Measurements from ENCODE around the gene ZMYM1.
A peak's percentile ranks its signal among the peaks of the same experiment; 100 is the strongest.
"Not testable (repeated sequence)": the region's sequence is repeated elsewhere in the genome, so short reads cannot be mapped to it uniquely, and the experiment has no call there.

Gene ZMYM1

GRCh38 chr1:35079003-35079930, at the start of gene ZMYM1:
TSS of gene ZMYM1 (plus strand) at chr1:35079385. CDS start at chr1:35093988, 14,603 bp downstream.
- peak; percentile 73 to 92 for DNase-seq

DNA sequence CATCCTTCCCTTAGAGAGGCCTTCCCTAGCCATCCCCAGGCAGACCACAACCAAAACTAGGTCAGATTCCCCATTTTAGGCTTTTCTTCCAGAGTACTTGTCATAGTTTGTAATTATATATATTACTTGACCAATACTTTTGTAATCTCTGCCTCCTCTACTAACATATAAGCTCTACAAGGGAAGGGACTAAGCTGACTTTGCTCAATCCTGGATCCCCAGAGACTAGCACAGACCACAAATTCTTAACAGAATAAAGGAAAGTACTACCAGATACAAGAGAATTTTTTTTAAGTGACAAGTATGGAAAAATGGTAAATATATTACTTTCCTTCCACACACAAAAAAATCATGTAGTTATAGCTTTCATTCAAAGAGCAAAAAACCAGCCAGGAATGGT, 49.4 kb upstream of the ZMYM1 start:
- DNase-seq, result no peak

DNA sequence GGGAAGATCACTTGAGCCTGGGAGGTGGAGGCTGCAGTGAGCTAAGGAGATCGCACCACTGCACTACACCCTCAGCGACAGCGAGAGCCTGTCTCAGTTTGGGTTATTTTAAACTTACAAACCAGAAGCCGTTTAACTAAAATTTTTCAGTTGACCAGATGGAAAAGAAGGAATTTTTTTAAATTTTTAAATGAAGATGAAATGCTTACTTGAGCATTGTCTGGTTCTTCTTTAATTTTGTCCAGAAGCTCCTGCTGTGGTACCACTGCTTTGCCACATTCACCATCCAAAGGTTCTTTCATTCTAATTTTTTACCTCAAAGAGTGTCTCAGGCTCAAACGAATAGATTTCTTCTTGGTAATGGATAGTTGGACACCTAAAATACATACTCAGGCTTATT, 48.8 kb upstream of the ZMYM1 start:
- no peak for DNase-seq

GRCh38 chr1:35030756-35031446, 48.3 kb upstream of the ZMYM1 start:
- DNase-seq, result peak in 1 of 2 experiments; percentile 9

DNA sequence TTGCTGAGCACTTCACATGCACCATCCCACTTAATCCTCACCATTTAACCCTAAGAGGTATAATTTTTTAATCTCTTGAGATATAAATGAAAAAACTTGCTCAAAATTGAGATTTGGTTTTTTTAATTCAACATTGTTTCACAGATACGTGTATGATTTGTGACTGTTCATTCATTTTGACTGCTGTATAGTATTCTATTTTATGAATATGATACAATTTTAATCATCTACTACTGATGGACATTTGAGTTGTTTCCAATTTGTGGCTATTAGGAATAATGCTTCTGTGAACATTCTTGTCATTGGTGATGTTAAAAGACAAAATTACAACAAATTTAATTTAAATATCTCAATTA, 46.8 kb upstream of the ZMYM1 start:
- no peak for DNase-seq

DNA sequence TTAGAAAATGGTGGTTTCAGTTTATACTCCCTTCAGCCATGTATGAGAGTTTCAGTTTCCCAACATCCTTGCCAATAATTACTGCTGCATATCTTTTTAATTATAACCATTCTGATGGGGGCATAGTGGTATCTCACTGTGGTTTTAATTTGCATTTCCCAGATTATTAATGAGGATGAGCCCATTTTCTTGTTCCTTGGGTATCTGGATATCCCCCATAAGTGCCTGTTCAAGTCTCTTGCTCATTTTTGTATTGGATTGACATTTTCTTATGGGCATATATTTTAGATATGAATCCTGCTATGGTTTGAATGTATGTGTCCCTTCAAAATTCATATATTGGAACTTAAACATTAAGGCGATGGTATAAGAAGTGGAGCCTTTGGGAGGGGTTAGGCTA, 45.8 kb upstream of the ZMYM1 start:
- DNase-seq, result no peak

DNA sequence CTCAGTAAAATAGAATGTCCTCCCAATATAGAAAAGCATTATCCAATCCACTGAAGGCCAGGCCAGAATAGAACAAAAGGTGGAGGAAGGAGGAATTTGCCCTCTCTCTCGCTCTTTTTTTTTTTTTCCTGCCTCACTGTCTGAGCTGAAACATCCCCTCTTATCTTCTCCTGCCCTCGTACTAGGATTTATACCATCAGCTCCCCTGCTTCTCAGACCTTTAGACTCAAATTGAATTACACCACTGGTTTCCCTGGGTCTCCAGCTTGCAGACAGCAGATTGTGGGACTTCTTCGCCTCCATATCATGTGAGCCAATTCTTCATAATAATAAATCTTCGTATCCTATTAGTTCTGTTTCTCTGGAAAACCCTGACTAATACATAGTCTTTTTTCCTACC, 42.6 kb upstream of the ZMYM1 start:
- DNase-seq, result no peak

- no peak for DNase-seq
These were observed 42.0 kb upstream of the ZMYM1 start for GRCh38 chr1:35037206-35037605.

DNA sequence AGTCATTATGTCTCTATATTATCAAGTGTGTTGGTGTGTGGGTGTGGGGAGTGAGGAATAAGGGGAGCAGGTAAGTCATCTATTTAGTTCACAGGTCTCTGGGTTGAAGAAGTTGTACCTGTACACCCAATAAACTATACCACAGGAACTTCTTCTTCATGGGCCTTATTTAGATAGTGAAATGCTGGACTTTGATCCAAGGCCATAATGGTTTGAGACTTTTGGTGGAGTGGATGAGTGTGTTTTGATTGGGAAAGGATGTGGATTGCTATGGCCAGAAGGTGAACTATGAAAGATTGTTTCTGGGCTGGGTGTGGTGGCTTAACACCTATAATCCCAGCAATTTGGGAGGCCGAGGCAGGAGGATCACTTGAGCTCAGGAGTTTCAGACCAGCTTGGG, 40.5 kb upstream of the ZMYM1 start:
- DNase-seq, result no peak

- no peak for DNase-seq
These were observed 35.7 kb upstream of the ZMYM1 start for GRCh38 chr1:35043498-35043897.

DNA sequence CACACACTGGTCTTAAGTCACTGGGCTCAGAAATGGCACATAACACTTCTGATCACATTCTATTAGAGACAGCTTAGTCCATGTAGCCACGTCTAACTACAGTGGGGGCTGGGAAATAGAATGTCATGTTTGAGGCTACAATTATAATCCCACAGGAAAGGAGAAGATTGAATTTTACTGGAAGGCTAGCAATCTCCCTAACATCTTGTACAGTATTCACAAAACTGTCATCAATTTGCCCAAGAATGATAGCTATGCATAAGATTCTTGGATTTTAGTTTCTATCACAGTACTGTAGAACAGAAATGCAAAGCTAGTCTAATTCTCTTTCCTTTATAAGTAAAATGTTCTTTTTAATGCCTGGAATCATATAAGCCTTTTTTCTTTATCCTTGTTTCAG, 34.8 kb upstream of the ZMYM1 start:
- no peak for DNase-seq

GRCh38 chr1:35046730-35047129, 32.5 kb upstream of the ZMYM1 start:
- DNase-seq, result no peak

DNA sequence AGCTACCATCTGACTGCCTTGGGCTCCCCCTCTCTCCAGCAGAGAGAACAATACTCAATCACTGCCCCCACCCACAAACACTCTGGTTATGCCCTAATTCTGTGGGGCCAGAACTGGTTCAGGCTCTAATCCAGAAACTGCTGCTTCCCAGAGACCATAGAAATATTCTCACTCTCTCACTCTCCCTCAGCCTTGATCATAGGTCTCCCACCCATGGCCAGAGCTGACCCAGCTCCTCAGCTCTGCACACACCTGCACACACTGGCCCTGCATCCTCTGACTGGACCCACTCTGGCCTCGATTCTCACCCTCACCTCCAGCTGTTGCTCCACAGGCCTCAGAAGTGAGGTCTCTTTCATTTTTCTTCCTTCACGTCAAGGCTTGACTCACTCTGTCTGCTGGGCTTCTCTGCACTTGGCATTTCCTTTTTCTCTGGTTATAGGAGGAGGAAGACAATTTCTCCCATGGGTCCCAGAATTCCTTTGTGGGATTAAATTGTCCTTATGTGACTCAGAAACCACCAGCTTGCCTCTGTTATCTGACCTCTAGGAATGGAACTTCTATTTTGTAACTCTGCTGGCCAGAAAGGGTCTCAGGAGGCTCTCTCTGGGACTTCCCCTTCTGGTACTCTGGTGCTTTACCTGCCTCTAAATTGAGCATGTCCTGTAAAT, 31.9 kb upstream of the ZMYM1 start:
- no peak for DNase-seq

GRCh38 chr1:35049116-35049515, 30.1 kb upstream of the ZMYM1 start:
- DNase-seq, result no peak

DNA sequence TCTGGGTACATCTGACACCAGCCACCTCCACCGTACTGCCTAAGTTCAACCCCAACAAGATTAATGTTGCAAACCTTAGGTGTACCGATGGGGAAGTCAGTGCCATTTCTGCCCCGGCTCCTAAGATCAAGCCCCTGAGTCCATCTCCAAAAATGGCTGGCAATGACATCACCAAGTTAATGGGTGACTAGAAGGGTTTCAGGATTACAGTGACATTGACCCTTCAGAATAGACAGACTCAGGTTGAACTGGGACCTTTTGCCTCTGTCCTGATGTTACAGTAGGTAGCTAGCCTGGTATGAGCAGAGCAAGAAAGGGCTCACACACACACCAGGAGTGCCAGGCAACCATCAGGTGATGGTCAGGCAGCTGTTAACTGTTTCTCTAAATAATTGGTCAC, 25.8 kb upstream of the ZMYM1 start:
- DNase-seq, result no peak

GRCh38 chr1:35054282-35054681, 24.9 kb upstream of the ZMYM1 start:
- not testable (repeated sequence) for DNase-seq

GRCh38 chr1:35058321-35058720, 20.9 kb upstream of the ZMYM1 start:
- DNase-seq, result not testable (repeated sequence)

DNA sequence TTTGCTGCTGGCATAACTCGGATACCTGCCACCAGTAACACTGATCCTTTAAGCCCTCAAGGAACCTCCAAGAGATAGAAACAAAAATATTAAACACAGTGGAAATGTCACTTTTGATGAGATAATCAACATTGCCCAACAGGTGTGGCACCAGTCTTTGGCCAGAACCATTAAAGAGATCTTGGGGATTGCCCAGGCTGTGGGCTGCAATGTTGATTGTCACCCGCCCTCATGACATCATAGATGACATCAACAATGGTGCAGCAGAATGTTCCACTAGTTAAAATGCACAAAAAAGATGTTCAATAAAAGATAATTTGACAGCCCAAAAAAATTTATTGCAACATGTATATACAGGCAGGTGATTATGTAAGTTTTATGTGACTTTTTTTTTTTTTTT, 20.2 kb upstream of the ZMYM1 start:
- no peak for DNase-seq

GRCh38 chr1:35062518-35063196, 16.5 kb upstream of the ZMYM1 start:
- no peak for DNase-seq

GRCh38 chr1:35064265-35064664, 14.9 kb upstream of the ZMYM1 start:
- no peak for DNase-seq

DNA sequence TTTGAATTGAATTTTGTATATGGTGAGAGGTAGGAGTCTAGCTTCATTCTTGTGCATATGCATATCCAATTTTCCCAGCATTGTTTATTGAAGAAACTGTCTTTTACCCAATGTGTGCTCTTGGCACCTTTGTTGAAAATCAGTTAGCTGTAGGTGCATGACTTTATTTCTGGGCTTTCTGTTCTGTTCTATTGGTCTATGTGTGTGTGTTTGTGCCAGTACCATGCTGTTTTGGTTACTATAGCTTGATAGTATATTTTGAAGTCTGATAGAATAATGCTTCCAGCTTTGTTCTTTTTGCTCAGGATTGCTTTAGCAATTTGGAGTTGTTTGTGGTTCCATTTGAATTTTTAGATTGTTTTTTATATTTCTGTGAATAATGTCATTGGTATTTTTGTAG, 9.4 kb upstream of the ZMYM1 start:
- no peak for DNase-seq

DNA sequence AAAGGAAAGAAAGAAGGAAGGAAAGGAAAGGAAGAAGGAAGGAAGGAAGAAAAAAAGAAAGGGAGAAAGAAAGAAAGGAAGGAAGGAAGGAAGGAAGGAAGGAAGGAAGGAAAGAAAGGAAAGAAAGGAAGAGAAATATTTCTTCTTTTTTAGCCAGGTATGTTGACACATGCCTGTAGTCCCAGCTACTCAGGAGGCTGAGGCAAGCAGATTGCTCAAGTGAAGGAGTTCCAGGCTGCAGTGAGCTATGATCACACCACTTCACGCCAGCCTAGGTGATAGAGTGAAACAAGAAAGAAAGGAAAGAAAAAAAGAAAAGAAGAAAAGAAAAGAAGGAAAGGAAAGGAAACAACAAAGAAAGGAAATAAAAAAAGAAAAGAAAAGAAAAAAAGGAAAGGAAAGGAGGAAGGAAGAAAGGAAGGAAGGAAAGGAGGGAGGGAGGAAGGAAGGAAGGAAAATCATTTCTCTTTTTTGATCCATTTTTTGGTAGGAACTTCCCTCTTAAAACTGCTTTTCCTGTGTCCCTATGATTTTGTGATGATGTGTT, 5.8 kb upstream of the ZMYM1 start:
- DNase-seq, result no peak

- not testable (repeated sequence) for DNase-seq
These were observed 2.8 kb upstream of the ZMYM1 start for GRCh38 chr1:35076426-35076825.

All from NCI-H446 (cell line).